Left lung (tissue), 14 donors: ENCODE results near the gene CWC25. TPM values are rescaled to one million over a fixed set of nuclear protein-coding genes. Genes with fewer than 3 reads are reported as not detected.

Source experiments
- ATAC-seq: fragments of 200-7000 bp; cut with Tn5 transposase; one replicate; pipeline ENCODE4 v1.9.1; 2020; ENCODE audit warnings: moderate library complexity
- DNase-seq, 4 donors: peaks; one replicate each; pipeline ENCODE4 v3.0.0-alpha.2; 2013 to 2020
- H3K27ac ChIP-seq, 2 donors: fragments of 200-600 bp; sonication (generic) in 1 of 2; one replicate each; pipeline versions ENCODE4 v1.5.0 to v1.8.0; 2020 to 2021
- H3K27me3 ChIP-seq, 2 donors: fragments of 200-600 bp; sonication (generic) in 1 of 2; one replicate each; pipeline versions ENCODE4 v1.5.0 to v1.8.0; 2020 to 2021
- H3K36me3 ChIP-seq, 2 donors: fragments of 200-600 bp; sonication (generic) in 1 of 2; one replicate each; pipeline versions ENCODE4 v1.5.0 to v1.8.0; 2020 to 2021
- H3K4me1 ChIP-seq, 2 donors: fragments of 200-600 bp; one replicate each; pipeline ENCODE4 v1.8.0; 2021
- H3K4me3 ChIP-seq, 2 donors: fragments of 200-600 bp; sonication (generic) in 1 of 2; one replicate each; pipeline versions ENCODE4 v1.5.0 to v1.8.0; 2020 to 2021; ENCODE audit warnings: mild to moderate bottlenecking in 1 of 2
- H3K9me3 ChIP-seq, 2 donors: fragments of 200-600 bp; sonication (generic) in 1 of 2; one replicate each; pipeline versions ENCODE4 v1.5.0 to v1.8.0; 2020 to 2021
- CTCF ChIP-seq, 2 donors: fragments of 200-600 bp; sonication (generic) in 1 of 2; IDR thresholded peaks; one replicate each; pipeline versions ENCODE4 v1.5.0 to v1.8.0; 2021; ENCODE audit warnings: antibody characterized with exemption in 2 of 2
- intact Hi-C, 2 donors: fragments of 100-400 bp; cut with DNase I; formaldehyde crosslinking; loops; one replicate each; pipeline versions ENCODE4 v1.11.2 to v1.14.2; 2022
- long read RNA-seq, 12 donors: library from polyadenylated mRNA in 2 of 12; unstranded in 2 of 12; transcript quantifications; one replicate each; pipeline ENCODE4 v2.0.0 and lab custom pipeline, GENCODE V29; 2019 to 2026
- polyA plus RNA-seq, 6 donors: library from polyadenylated mRNA; unstranded; fragments of 120-200 nt; gene quantifications; one replicate each; pipeline ENCODE4 v1.2.1, GENCODE V29; 2013; ENCODE audit not compliant: insufficient read length in 6 of 6
- total RNA-seq, 2 donors: library from RNA; stranded (reverse); fragmentation: NEBNext Ultra II Directional; extraction: Animal tissue kit (Norgen Biotek cat#: 25700); gene quantifications; one replicate each; pipeline ENCODE4 v1.2.1, GENCODE V29; 2021
- donor health status: DM: no; HTN: yes; CAD: no.
- donor health status: DM: no; HTN: no; CAD: no.

The CWC25 gene
- total RNA-seq (10 to 100 TPM; 15.0 to 22.3 TPM), polyA plus RNA-seq (10 to 100 TPM; 24.1 to 29.3 (median 27.0) TPM)
- long read RNA-seq, donor 1, partial matches to known transcripts, result 0 of 2 reads
- long read RNA-seq, donor 1, other reads (novel, unspliced or antisense), result 0 of 2 reads
- long read RNA-seq, donor 2, partial matches to known transcripts, result 0 of 2 reads
- long read RNA-seq, donor 2, other reads (novel, unspliced or antisense), result 0 of 2 reads
- long read RNA-seq, donor 3, partial matches to known transcripts, result 0 of 1 reads
- long read RNA-seq, donor 3, other reads (novel, unspliced or antisense), result 0 of 1 reads
- long read RNA-seq, donor 4, partial matches to known transcripts, result 25 of 26 reads
- long read RNA-seq, donor 4, other reads (novel, unspliced or antisense), result 0 of 26 reads
- long read RNA-seq, donor 5, partial matches to known transcripts, result 8 of 9 reads
- long read RNA-seq, donor 5, other reads (novel, unspliced or antisense), result 0 of 9 reads
- long read RNA-seq, donor 6, partial matches to known transcripts, result 0 of 2 reads
- long read RNA-seq, donor 6, other reads (novel, unspliced or antisense), result 0 of 2 reads
- long read RNA-seq, donor 7, partial matches to known transcripts, result 0 of 3 reads
- long read RNA-seq, donor 7, other reads (novel, unspliced or antisense), result 0 of 3 reads
- long read RNA-seq, donor 8, partial matches to known transcripts, result 0 of 6 reads
- long read RNA-seq, donor 8, other reads (novel, unspliced or antisense), result 0 of 6 reads
- long read RNA-seq, donor 9, result 0 reads
- long read RNA-seq, donor 10, partial matches to known transcripts, result 28 of 37 reads
- long read RNA-seq, donor 10, other reads (novel, unspliced or antisense), result 6 of 37 reads
- long read RNA-seq, donor 11, result 0 reads
- long read RNA-seq, donor 12, partial matches to known transcripts, result 0 of 1 reads
- long read RNA-seq, donor 12, other reads (novel, unspliced or antisense), result 0 of 1 reads

GRCh38 chr17:38824899-38825761 lies at the start of gene CWC25:
TSS of gene CWC25 (minus strand) at chr17:38825321. CDS start at chr17:38825183, 138 bp downstream.
- H3K4me1 ChIP-seq, result peaks cover 11 to 35% of the 10 kb centered on the region in 2 donors
- H3K27me3 ChIP-seq, result no peaks in the 10 kb centered on the region
- ATAC-seq, result peak; percentile 90
- peak; percentile 92 to 100 (median 96) for DNase-seq
- H3K36me3 ChIP-seq, result peaks cover 0 to 18% of the 10 kb centered on the region in 2 donors
- intact Hi-C loops, result no loop called here
- no peak for TF ChIP-seq CTCF (IDR thresholded peaks at IDR 0.05)
- peak within 1 kb of the TSS; percentile 94 to 95 for H3K27ac ChIP-seq
- H3K4me3 ChIP-seq, result peak within 1 kb of the TSS; percentile 84 to 91
- no peaks in the 10 kb centered on the region for H3K9me3 ChIP-seq

- no peak for TF ChIP-seq CTCF (IDR thresholded peaks at IDR 0.05)
- no peak overlapping the region for H3K4me3 ChIP-seq
- no peaks in the 10 kb centered on the region for H3K9me3 ChIP-seq
- H3K36me3 ChIP-seq, result peaks cover 0 to 22% of the 10 kb centered on the region in 2 donors
- no peak for ATAC-seq
- intact Hi-C loops, result no loop called here
- no peaks in the 10 kb centered on the region for H3K27me3 ChIP-seq
- no peak for DNase-seq
- peak overlapping the region in 1 of 2 donors; percentile 98 for H3K27ac ChIP-seq
- H3K4me1 ChIP-seq, result peaks cover 45 to 75% of the 10 kb centered on the region in 2 donors
These were observed 48.7 kb upstream of the CWC25 start for GRCh38 chr17:38873640-38874380.

- Histone ChIP-seq H3K27ac (peak overlapping the region; percentile 96 to 98), H3K9me3 (no peaks in the 10 kb centered on the region), H3K27me3 (no peaks in the 10 kb centered on the region), H3K4me1 (peaks cover 53 to 75% of the 10 kb centered on the region in 2 donors), H3K36me3 (peaks cover 0 to 12% of the 10 kb centered on the region in 2 donors), H3K4me3 (peak overlapping the region in 1 of 2 donors; percentile 96)
- intact Hi-C loops, result no loop called here
- ATAC-seq (no peak), DNase-seq (peak in 1 of 4 donors; percentile 40)
- TF ChIP-seq CTCF (IDR thresholded peaks at IDR 0.05), result no peak
These were observed 47.7 kb upstream of the CWC25 start for GRCh38 chr17:38872671-38873385.

- Histone ChIP-seq H3K4me1 (peaks cover 54 to 71% of the 10 kb centered on the region in 2 donors), H3K9me3 (no peaks in the 10 kb centered on the region), H3K27me3 (no peaks in the 10 kb centered on the region), H3K4me3 (peak overlapping the region; percentile 75 to 96), H3K27ac (peak overlapping the region; percentile 96 to 98), H3K36me3 (peaks cover 0 to 6% of the 10 kb centered on the region in 2 donors)
- no peak for TF ChIP-seq CTCF (IDR thresholded peaks at IDR 0.05)
- ATAC-seq (no peak), DNase-seq (no peak)
- intact Hi-C loops, result no loop called here
These were observed 46.9 kb upstream of the CWC25 start for GRCh38 chr17:38872027-38872511.
